Tibial nerve (tissue), 4 donors: ENCODE measurements around the gene STARD13.
A peak's percentile ranks its signal among the peaks of the same experiment; 100 is the strongest.

Experiments used
- EP300 ChIP-seq, 2 donors: sonication (generic); formaldehyde crosslinking; IDR thresholded peaks; one replicate each; pipeline ENCODE4 v1.6.1; 2017; ENCODE audit warnings: antibody characterized with exemption in 2 of 2, mild to moderate bottlenecking in 1 of 2
- POLR2A ChIP-seq, 2 donors: fragments of 450-650 bp; IDR thresholded peaks; one replicate each; pipeline ENCODE4 v1.6.1; 2017; ENCODE audit warnings: antibody characterized with exemption in 2 of 2, mild to moderate bottlenecking in 2 of 2, moderate library complexity in 2 of 2
- TF ChIP-seq, protein P1 (sequence below), 5 experiments: fragments of 200-600 bp in 3 of 5; fragments of 450-650 bp in 2 of 5; sonication (generic) in 3 of 5; IDR thresholded peaks; one replicate each; pipeline ENCODE4 v1.5.1; 2016 to 2019; ENCODE audit warnings: antibody characterized with exemption in 5 of 5, mild to moderate bottlenecking in 3 of 5, moderate library complexity in 2 of 5

GRCh38 chr13:33057019-33057780 lies 228.4 kb downstream of the STARD13 start:
- no peak for TF ChIP-seq POLR2A (IDR thresholded peaks at IDR 0.05)
- TF ChIP-seq, protein P1, sequence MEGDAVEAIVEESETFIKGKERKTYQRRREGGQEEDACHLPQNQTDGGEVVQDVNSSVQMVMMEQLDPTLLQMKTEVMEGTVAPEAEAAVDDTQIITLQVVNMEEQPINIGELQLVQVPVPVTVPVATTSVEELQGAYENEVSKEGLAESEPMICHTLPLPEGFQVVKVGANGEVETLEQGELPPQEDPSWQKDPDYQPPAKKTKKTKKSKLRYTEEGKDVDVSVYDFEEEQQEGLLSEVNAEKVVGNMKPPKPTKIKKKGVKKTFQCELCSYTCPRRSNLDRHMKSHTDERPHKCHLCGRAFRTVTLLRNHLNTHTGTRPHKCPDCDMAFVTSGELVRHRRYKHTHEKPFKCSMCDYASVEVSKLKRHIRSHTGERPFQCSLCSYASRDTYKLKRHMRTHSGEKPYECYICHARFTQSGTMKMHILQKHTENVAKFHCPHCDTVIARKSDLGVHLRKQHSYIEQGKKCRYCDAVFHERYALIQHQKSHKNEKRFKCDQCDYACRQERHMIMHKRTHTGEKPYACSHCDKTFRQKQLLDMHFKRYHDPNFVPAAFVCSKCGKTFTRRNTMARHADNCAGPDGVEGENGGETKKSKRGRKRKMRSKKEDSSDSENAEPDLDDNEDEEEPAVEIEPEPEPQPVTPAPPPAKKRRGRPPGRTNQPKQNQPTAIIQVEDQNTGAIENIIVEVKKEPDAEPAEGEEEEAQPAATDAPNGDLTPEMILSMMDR (IDR thresholded peaks at IDR 0.05) = peak; percentile 20 to 54 (median 23)
- TF ChIP-seq EP300 (IDR thresholded peaks at IDR 0.05) = peak in 1 of 2 donors; percentile 10
